Stimulated activated CD4-positive, alpha-beta T cell treated with anti-CD3 and anti-CD28 coated beads, Interleukin-1b, Interleukin-23, amount 100 ng/mL, for 48 hours (primary cell): ENCODE results near the gene FRMPD4.

ENCODE experiments used
- DNase-seq: peaks from one replicate; pipeline ENCODE4 v3.0.0-alpha.2; 2020

FRMPD4 gene

DNA sequence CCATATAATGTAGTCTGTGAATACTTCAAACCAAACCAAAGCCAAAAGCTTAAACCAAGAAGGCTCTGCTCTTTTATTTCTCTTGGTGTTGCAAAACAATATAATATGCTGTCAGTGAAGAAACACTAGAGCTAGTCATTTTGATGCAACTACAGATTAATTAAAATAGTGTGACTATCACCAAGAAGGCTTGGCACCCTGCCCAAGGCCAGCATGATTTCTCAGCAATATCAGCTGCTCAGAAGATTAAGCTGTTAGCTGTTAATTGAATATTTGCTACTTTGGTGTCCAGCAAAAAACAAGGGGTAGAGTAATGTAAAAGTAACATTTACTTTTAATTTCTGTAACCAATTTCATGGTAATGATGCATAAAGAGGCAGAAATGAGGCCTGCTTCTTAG is 548.1 kb downstream of the FRMPD4 start:
- no peak for DNase-seq

DNA sequence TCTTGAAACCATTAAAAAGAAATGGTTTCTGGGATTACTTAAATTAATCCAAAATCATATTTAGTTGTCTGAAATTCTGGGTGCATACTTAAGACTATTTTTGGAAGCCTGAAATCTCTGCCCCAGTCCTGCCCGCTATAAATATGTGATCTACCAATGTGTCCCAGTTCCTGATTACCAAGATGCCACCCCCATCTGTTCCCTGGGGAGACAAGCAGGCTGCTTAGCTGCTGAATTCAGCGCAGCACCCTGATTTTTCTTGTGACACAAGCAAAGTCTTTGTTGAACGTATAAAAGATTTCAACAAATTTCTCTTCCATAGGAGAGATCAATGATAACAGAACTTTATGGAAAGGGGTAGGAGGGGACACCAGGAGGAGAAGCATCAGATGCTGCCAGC is 552.4 kb downstream of the FRMPD4 start:
- no peak for DNase-seq

DNA sequence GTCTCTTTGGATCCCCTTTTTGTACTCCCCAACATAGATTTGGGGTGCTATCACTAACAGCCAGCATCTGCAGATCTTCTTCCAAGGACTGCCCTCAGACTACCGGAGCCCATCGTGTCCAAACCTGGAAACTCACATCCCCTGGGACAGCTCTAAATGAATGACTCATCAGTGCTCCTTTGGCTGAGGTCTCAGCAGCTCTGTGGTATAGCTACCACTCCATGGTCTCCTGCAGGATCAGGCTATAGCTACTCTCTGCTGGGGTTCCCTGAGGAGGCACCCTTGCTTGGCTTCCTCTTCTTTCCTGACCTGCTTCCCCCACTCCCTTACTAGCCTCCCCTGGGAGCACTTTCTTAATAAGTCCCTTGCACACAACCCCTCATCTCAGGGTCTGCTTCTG is 555.5 kb downstream of the FRMPD4 start:
- no peak for DNase-seq

DNA sequence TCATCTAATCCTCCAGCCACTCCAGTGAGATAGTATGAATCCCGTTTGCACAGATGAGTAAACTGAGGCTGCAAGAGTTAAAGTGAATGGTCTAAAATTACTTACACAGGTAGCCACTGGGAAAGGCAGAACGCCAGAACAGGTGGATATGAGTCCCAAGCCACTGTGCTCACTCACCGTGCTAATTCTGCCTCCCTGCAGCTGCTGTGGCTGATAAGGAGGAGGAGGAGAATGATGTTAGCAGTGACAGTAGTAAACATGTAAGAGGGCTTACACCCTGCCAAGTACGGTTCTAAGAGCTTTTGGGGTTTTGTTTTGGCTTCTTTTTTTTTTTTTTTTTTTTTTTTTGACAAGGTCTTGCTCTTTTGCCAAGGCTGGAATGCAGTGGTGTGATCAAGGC is 562.5 kb downstream of the FRMPD4 start:
- no peak for DNase-seq

DNA sequence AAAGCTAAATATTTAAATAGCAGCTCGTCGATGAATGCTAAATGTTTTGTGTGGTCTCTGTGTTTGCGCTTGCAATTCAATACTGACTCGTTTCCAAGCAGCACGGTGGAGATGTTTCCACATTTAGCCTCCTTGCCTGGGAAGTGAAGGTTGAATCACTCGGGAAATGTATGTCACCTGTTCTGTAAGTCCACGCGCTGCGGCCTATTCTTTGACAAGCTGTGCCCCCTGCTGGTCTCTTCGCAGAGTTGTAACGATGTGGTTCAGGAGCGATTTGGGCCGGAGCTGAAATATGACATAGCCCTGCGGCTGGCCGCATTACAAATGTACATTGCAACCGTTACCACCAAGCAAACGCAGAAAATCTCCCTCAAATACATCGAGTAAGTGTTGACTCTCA is 563.4 kb downstream of the FRMPD4 start:
- peak; percentile 37 for DNase-seq

DNA sequence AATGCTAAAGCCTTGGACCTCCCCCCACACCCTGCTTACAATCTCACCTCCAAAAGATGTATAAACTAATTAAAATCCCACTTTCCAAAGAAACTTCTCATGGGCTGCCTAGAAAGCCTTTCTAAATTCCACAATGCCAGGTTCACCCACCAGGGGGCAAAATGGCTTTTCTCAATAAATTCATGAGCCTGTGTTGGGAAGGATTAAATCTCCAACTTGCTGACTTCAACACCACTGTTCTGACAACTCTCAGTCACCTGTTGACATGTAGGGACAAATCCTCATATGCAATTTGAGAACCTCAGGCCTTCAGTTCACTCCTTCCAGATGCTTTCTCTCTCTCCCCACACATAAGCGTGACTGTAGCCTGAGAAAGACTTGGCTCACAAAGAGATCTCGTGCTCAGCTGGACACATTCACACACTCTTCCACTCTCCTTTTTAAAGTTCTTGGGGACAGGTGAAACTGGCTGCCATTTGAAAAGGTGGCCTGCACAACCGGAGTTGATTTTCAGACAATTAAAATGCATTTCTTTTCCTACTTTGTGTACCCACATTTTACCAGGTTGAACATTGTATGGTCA is 564.3 kb downstream of the FRMPD4 start:
- DNase-seq = peak; percentile 1

DNA sequence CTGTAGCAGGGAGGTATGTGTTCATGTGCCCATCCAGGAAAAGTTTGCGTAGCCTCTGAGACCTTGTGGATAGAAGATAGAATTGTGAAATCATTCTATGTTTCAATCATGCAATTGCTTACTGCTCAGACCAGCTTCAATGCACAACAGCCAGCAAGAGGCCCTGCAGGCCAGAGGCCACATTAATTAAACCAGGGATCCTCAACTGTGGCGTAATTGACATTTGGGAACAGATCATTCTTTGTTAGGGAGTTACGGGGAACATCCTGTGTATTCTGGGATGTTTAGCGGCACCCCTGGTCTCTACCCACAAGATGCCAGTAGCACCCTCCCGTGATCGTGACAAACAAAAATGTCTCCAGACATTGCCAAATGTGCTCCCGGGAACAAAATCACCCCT is 566.4 kb downstream of the FRMPD4 start:
- DNase-seq = no peak

DNA sequence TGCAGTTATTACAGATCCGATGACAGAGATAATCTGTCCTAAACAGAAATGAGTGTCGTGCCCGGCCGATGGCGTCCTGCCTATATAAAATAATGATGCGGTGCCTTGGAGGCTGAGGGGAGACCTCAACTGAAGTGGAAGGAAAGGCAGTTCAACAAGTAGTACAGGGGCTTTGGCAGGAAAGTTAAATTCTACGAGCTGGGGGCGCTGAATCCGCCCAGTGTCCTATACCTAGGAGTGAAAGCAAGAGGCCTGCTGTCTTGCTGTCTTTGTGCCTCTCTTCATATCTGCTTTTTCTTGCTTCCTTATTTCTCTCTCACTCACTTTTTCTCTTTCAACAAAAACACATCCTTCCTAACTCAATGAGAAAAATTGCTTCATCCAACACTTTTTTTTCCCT is 570.8 kb downstream of the FRMPD4 start:
- no peak for DNase-seq

DNA sequence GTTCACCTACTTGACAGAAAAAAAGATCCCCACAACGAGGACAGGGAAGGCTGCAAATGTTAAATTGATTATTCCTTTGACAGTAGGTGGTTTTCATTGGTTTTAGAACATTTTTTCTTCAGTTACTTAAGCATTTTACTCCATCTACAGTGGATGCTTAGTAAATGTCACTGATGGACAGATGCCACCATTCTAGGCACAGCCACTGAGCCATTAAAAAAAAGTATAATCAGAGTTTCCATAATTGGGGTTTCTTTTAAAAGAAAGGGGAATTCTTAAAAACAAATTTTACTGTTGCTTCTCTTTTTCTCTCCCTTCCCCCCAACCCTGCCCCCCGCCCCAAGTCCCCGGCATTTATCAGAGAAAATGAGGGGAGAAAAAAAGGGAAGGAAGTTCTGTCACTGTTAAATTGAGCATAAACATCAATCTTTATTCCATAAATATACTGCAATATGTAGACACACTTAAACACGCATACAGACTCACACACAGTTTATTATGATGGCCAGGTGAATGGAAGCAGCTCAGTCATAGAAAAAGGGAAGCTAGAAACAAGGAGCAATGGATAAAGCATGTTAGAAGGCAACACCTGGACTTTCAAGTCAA is 573.3 kb downstream of the FRMPD4 start:
- no peak for DNase-seq

DNA sequence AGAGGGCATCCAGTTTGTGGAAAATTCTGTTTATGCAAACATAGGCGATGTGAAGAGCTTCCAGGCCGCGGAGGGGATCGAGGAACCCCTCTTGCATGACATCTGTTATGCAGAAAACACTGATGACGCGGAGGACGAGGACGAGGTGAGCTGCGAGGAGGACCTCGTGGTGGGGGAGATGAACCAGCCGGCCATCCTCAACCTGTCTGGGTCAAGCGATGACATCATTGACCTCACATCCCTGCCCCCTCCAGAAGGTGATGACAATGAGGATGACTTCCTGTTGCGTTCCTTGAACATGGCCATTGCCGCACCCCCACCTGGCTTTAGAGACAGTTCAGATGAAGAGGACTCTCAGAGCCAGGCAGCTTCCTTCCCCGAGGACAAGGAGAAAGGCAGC is 578.3 kb downstream of the FRMPD4 start:
- DNase-seq = no peak

DNA sequence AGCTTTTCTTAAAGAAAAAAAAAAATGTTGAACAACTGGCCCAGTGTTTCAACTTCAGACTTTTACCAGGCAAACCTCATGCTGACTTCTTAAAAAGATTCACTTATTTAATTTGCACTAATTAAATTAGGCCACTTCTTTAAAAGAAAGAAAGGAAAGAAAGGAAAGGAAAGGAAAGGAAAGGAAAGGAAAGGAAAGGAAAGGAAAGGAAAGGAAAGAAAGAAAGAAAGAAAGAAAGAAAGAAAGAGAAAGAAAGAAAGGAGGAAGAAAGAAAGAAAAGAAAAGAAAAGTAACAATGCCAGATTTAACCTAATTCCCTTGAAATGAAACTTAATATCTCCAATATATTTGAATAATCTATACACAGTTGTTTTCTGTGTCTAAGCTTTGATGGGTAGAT is 581.6 kb downstream of the FRMPD4 start:
- DNase-seq = no peak

DNA sequence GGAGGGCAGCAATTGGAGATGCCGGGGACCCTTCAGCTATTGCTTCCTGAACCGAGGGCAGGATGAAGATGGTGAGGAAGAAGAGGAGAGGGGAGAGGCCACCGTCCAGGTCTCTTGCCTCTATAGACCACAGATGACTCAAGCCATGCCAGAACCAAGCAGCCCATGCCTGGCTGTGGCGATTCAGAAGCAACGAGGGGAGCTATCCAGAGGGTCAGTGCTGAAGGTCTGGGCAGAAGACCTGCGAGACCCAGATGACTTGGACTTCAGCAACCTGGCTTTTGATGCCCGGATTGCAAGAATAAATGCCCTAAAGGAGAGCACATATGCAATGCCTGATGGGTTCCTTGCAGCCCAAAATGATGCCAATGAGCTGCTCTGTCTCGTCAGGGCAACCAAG is 582.8 kb downstream of the FRMPD4 start:
- no peak for DNase-seq

DNA sequence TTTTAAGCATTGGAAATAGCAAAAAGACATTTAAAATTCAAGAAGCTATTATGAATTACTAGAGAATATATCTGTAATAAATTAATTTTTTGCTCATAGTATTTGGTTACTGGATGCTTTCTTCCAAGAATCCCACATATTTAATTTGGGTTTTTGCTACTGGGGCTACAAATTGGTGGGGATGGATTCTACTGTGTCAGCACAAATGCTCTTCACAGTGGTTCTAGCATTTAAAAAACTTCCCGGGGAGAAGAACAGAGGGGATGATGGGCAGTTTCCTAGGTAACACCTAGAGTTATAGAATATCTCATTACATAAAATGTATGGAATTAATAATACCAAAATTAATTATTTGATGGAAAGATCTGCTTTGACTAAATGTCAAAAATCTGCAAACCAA is 584.0 kb downstream of the FRMPD4 start:
- no peak for DNase-seq

DNA sequence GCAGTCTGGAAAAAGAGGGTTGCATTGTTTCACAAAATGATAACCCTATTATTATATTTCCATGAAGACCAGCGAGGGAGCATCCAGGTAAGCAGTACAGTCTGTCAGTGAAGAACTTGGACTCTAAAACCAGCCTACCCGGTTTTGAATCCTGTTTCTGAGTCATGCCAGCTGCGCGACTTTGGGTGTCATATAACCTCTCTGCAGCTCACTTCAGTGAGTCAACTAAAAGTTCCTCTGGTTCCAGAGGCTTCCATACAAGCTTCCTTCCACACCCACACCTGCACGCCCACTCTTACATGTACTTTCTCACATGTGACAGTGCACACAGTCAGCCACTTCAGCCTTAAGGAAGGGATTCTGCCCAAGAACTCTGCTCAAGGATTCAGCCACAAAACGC is 603.1 kb downstream of the FRMPD4 start:
- DNase-seq = no peak

DNA sequence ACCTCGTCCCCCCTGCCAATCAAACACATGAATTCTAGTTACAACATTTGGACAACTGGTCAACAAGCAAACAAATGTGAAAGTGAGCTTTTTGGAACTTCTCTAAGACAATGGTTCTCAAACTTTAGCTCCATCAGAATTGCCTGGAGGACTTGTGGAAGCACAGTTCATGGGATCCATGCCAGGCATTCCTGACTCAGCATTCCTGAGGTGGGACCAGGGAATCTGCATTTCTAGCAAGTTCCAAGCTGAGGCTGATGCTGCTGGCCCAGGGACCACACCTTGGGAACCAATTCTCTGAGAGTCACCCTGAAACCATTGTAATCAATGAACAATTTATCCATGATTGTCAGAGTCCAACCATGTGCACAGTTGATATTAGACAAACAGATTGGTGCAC is 609.2 kb downstream of the FRMPD4 start:
- no peak for DNase-seq

DNA sequence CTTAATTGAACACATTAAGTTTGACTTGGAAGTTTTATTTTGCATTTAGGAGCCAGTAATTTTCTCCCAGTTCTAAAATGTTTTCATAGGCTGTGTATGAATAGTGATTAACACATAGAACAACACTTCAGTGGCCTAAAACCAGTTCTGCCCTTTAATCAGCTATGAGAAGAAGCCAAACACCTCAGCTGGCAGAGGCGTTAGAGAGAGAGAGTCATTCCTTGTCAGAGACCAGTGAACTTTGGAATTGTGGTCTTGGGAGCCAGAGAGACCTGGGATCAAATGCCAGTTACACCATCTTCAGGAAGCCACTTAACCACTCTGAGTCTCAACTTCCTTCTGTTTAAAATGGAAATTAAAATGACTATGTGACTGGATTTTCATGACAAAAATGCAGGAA is 613.6 kb downstream of the FRMPD4 start:
- no peak for DNase-seq

DNA sequence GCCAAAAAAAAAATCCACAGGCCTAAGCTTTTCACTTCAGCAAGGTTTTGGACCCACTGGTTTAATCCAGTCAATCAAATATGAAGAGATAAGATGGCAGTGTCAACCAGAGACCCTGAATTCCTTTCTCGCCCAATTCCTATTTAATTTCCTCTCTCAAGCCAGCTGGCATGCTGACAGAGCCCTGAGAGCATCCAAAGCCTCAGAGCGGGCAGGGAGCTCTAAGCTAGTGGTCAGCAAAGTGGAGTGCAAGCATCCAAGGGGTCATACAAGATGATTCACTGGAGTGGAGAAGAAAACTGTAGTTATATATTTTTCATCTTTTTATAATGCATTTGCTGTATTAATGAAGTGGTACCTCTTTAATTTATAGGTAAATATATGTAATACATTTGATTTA is 615.1 kb downstream of the FRMPD4 start:
- no peak for DNase-seq

DNA sequence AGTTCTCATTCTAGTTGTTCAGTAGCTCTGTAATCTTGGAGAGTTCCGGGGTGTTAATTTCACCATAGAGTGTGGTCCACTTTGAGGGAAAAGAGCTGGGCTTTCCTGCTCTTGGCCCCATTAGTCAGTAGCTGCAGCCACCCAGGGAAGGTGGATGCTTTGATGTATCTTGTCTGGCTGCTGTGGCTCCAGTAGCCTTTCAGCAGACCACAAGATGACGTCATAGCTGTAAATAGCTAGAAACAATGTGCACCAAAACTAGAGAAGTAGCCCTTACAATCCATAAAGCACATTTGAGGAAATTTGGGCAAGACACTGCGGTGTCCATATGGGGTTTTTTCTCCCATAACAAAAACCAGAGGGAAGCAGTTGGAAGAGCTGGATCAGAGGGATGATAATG is 620.0 kb downstream of the FRMPD4 start:
- no peak for DNase-seq

DNA sequence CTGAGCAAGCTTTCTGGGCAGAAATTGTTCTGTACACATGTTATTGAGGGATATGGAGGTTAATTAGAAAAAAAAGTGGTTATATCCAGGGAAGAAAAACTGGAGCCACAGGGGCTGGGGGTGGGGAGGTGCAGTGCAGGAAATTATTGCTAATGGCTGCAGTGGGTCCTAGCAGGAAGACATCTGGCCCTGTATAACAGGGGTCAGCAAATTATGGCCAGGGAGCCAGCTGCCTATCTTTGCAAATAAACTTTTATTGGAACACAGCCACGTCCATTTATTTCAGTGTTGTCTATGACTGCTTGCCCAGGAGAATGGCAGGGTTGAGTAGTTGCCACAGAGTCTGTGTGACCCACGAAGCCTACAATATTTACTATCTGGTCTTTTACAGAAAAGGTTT is 629.6 kb downstream of the FRMPD4 start:
- no peak for DNase-seq

DNA sequence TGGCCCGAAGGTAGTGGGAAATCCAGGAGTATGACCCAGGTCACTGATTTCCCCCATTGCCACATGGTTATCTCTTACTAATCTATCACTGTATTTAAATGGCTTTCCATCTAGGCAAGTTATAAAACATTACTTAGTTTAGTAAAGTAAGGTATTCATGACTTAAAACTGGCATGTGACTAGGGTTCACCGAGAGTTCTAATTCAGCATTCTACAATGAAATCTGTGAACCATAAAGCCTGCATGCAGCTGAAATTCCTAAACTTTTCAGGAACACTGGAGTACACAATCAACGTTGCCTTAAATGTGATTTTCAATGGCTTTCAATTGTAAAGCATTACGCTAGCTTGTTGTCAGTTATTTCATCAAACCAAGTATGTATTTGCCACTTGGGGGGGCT is 630.2 kb downstream of the FRMPD4 start:
- DNase-seq = no peak

DNA sequence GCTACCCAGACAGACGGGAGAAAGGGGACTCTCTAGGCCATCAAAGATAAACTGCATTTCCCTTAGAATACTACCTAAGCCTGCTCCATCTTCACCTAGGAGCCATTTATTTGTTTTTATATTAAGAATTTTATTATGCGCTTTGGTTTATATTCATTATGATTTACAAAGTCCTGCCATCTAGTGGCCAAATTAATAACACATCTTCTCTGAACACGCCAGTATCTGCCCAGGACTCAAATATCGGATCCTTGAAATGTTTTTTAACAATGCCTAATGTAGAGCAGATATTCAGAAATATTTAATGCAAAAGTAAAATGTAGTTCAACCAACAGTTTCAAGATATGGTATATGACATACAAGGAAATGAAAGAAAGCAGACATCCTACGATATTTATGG is 632.2 kb downstream of the FRMPD4 start:
- DNase-seq = no peak

DNA sequence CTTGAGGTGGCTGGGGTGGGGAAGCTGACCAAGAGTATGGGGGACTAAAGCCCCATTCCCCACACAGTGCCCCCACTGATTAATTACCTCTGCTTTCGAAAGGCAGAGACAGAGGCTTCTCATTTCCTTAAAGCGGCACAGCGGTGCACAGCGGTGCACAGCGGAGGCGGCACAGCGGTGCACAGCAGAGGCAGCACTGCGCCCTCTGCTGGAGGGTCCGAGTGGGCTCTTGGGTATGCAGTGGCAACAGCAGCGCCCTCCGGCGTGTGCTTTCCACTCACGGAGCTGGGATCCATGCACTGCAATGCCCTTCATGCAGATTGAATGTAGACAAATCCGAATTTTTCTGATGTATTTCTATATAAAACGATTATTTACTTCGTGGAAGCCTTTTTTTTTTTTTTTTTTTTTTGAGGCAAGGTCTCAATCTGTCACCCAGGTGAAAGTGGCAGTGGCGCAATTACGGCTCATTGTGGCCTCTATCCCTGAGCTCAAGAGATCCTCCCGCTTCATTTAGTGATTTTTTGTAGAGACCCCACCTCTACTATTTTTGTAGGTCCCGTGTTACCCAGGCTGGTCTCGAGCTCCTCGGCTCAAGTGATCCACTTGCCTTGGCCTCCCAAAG is 633.3 kb downstream of the FRMPD4 start:
- peak; percentile 69 for DNase-seq
